ENCODE data around the gene ZNF474.

ZNF474 gene

DNA sequence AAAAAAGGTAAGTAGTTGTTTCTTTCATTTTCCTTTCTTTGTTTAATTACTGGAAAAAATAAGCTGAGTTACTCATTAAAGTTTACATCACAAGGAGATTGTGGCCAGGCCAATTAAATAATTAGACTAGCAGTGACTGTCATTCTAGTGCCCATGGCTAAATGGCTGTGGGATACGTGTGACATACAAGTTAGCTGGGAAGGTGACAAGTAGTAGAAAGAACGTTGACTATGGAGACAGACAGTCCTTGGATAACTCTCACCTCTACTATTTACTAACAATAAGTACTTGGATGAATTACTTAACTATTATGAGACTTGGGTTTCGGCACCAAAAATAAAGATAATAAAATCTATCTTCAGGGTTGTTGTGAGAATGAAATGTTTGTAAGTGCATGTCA lies 44.3 kb upstream of the ZNF474 start:
- no peak for DNase-seq (ENCODE audit: low read depth in 1 of 2, low spot score in 1 of 2)
- no peaks in the 10 kb centered on the region for H3K27me3 ChIP-seq (ENCODE audit: insufficient read depth, poor library complexity, severe bottlenecking)
- no peak overlapping the region for H3K4me3 ChIP-seq (replicated peaks; ENCODE audit: insufficient read depth, low read length)
- no peak for TF ChIP-seq GABPA (IDR thresholded peaks at IDR 0.05; ENCODE audit: low read depth)
- TF ChIP-seq SPI1 (IDR thresholded peaks at IDR 0.05; ENCODE audit: borderline replicate concordance, low read depth): no peak
- TF ChIP-seq, protein P1, sequence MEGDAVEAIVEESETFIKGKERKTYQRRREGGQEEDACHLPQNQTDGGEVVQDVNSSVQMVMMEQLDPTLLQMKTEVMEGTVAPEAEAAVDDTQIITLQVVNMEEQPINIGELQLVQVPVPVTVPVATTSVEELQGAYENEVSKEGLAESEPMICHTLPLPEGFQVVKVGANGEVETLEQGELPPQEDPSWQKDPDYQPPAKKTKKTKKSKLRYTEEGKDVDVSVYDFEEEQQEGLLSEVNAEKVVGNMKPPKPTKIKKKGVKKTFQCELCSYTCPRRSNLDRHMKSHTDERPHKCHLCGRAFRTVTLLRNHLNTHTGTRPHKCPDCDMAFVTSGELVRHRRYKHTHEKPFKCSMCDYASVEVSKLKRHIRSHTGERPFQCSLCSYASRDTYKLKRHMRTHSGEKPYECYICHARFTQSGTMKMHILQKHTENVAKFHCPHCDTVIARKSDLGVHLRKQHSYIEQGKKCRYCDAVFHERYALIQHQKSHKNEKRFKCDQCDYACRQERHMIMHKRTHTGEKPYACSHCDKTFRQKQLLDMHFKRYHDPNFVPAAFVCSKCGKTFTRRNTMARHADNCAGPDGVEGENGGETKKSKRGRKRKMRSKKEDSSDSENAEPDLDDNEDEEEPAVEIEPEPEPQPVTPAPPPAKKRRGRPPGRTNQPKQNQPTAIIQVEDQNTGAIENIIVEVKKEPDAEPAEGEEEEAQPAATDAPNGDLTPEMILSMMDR (IDR thresholded peaks at IDR 0.05; ENCODE audit: insufficient read depth, low read length): no peak
- TF ChIP-seq, protein P2, sequence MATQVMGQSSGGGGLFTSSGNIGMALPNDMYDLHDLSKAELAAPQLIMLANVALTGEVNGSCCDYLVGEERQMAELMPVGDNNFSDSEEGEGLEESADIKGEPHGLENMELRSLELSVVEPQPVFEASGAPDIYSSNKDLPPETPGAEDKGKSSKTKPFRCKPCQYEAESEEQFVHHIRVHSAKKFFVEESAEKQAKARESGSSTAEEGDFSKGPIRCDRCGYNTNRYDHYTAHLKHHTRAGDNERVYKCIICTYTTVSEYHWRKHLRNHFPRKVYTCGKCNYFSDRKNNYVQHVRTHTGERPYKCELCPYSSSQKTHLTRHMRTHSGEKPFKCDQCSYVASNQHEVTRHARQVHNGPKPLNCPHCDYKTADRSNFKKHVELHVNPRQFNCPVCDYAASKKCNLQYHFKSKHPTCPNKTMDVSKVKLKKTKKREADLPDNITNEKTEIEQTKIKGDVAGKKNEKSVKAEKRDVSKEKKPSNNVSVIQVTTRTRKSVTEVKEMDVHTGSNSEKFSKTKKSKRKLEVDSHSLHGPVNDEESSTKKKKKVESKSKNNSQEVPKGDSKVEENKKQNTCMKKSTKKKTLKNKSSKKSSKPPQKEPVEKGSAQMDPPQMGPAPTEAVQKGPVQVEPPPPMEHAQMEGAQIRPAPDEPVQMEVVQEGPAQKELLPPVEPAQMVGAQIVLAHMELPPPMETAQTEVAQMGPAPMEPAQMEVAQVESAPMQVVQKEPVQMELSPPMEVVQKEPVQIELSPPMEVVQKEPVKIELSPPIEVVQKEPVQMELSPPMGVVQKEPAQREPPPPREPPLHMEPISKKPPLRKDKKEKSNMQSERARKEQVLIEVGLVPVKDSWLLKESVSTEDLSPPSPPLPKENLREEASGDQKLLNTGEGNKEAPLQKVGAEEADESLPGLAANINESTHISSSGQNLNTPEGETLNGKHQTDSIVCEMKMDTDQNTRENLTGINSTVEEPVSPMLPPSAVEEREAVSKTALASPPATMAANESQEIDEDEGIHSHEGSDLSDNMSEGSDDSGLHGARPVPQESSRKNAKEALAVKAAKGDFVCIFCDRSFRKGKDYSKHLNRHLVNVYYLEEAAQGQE (IDR thresholded peaks at IDR 0.05; ENCODE audit: insufficient replicate concordance, low read depth): no peak
- no peak for TF ChIP-seq POLR2AphosphoS5 (IDR thresholded peaks at IDR 0.05; ENCODE audit: low read depth)
- no peak overlapping the region for H3K27ac ChIP-seq (replicated peaks)

DNA sequence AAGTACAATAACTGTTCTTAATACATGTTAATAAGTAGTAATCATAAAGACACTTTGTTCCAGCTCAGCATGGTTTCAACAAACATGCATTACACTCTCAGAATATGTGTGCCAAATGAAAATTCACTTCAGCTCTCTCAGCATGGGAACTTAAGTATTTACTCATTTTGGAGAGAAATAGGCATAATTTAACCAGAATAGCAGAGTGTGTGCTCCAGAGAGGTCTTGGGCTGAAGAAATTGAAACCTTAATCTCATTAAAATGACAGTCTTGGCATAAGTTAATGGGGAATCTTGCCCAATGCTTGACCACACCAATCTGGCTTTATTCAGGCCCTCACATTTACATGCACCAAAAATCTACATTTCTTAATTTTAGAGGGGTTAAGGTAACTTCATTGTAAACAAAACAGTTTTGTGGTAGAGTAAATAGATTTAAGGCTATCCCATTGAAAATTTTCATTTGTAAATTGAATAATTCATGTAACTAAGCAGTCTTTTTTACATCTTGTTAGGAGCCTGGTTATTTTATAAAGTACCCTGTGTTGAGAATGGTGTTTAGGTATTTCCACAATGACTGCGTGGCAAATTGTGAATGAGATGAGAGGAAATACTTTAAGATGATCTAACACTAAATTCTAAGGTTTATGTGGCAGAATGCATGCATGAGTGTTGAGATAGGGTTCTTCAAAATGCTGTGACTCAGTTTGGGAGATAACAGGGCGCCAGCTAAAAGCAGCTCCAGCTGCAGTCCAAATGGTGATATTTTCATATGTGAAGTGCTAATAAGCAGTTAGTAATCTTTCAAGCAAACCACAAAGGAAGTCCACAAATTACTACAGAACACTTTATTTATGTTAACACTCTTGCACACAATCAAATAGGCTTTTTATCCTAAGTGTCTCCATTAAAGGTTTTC lies 40.0 kb upstream of the ZNF474 start:
- Histone ChIP-seq H3K27ac (replicated peaks) (no peak overlapping the region), H3K4me3 (replicated peaks; ENCODE audit: insufficient read depth, low read length) (no peak overlapping the region)
- DNase-seq (ENCODE audit: low read depth in 1 of 2, low spot score in 1 of 2): no peak

DNA sequence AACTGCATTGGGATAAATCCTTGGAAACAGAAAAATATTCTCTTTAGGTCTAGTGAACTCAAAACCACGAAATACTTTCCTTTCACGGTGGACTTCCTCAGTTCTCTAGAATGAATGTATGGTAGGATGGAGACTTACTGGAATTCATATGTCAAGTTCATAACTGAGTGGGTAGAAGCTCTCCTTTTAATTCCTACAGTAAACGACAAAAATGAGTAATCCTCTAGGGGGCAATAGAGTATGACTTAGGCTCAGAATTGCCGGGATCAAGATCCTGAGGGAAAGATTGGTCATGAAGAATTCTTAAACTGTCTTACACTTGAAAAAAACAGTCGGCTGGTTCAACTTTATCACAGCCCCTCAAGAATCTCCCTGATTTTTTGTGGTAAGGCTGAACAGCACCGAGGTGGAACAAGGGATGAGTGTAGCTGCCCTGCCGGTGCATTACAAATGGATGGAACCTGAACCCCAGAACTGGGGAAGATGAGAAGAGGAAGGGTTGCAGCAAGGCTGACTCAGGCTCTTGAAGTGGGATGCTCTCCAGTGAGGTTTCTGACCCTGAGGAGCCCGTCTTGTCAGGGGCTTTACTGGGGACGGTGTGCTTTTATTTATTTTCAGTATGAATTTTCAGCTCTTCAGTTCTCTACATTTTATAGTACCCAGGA lies 37.3 kb upstream of the ZNF474 start:
- TF ChIP-seq SPI1 (IDR thresholded peaks at IDR 0.05; ENCODE audit: borderline replicate concordance, low read depth) (no peak), GABPA (IDR thresholded peaks at IDR 0.05; ENCODE audit: low read depth) (no peak)
- TF ChIP-seq, protein P2 (IDR thresholded peaks at IDR 0.05; ENCODE audit: insufficient replicate concordance, low read depth): no peak
- TF ChIP-seq, protein P1 (IDR thresholded peaks at IDR 0.05; ENCODE audit: insufficient read depth, low read length): no peak
- Histone ChIP-seq H3K4me3 (replicated peaks; ENCODE audit: insufficient read depth, low read length) (no peak overlapping the region), H3K27ac (replicated peaks) (no peak overlapping the region), H3K27me3 (ENCODE audit: insufficient read depth, poor library complexity, severe bottlenecking) (no peaks in the 10 kb centered on the region)
- DNase-seq (ENCODE audit: low read depth in 1 of 2, low spot score in 1 of 2): no peak

More for the DNA sequence above, 40.0 kb upstream of the ZNF474 start:
- TF ChIP-seq POLR2AphosphoS5 (IDR thresholded peaks at IDR 0.05; ENCODE audit: low read depth) (no peak), GABPA (IDR thresholded peaks at IDR 0.05; ENCODE audit: low read depth) (no peak), SPI1 (IDR thresholded peaks at IDR 0.05; ENCODE audit: borderline replicate concordance, low read depth) (no peak)
- TF ChIP-seq, protein P1 (IDR thresholded peaks at IDR 0.05; ENCODE audit: insufficient read depth, low read length): no peak
- TF ChIP-seq, protein P2 (IDR thresholded peaks at IDR 0.05; ENCODE audit: insufficient replicate concordance, low read depth): no peak
- H3K27me3 ChIP-seq (ENCODE audit: insufficient read depth, poor library complexity, severe bottlenecking): no peaks in the 10 kb centered on the region
